Cerebellar nuclear complex (tissue), 1 donor: ENCODE data around the gene CRADD.
A peak's percentile ranks its signal among the peaks of the same experiment; 100 is the strongest.

ENCODE experiments used
- DNase-seq, 2 experiments: peaks; one replicate each; lab custom pipeline; 2025; lab: John Stamatoyannopoulos, UW

The CRADD gene

DNA sequence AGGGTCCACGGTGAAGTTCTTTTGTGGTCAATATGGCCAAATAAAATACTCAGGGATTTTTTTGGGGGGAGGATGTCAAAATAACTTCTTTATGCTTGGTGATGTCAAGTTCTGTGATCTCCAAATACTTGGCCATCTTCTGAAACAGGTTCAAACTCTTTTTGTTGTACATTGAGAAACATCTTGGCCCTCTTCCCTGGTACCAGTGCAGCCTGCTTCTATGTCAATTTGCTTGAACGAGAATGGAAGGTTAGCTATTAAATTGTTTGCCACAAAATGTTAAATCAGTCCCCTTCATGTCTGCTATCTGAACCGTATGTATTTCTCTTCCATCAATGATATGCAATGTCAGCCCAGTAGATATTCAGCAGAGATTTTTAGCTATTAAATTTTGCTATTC is 6.1 kb upstream of the CRADD start:
- DNase-seq, result no peak

DNA sequence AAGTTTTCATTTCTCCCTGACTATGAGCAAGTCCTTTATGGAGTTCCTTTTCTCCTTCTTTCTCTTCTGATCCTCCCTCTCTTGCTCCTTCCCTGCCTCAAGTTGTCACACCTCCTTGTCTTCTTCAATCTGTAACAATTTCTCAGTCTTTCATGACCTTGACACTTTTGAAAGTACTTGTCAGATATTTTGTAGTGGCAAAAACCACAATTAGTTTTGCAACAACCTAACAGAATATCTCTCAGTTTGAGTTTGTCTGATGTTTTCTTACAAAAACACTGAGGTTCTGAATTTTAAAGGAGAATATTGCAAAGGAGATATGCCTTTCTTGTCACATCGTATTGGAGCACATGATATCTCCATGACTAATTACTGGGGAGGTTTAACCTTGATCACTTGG is 4.1 kb upstream of the CRADD start:
- DNase-seq, result no peak

DNA sequence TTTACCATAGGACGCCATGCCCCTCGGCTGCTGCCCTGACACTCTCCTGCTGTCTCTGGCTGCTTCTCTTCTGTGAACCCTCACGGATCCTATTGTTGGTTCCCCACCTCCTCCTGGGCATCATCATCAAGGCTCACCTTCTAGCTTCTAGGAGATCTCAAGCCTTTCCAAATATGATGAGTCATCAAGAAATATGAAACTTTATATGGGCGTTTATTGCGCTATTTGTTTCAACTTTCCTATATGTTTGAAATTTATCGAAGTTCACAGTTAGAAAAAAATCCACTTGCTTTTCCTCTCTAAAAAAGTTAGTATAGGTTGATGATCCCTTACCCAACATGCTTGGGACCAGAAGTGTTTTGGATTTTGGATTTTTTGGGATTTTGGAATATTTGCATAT is 2.8 kb upstream of the CRADD start:
- DNase-seq, result no peak

DNA sequence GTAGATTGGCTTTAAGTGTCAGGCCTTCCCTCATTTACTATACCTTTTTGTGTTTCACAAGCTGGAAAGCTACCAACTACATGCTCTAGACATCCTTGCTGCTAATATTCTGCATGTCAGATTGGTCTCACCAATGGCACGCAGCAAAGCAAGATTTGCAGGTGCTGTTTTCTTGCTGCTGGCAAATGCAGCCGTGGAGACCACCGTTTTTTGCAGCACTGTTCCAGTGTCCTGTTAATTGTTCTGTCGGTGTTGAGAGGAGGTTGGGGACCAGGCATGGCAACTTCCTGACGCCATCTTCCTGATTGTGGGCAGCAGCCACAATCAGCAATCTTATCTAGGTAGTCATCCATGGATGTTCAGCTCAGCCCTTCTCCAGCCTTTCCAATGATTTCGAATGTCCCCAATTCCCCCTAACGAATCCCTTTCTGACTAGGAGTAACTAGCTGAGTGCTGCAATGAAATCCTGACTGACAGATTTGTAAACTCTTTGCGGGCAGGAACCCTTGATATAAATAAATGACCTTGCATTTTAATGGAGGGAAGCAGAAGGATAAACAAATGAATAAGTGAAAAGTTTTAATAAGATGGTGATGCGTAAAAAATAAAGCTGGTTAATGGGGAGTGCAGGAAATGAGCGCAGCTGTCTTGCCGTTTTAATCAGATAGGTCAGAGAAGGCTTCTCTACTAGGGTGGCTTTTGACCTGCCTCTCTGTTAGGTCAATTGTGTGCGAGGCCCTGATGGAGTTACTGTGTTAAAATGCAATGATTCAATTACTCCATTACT is 574 bp upstream of the CRADD start:
- no peak for DNase-seq

DNA sequence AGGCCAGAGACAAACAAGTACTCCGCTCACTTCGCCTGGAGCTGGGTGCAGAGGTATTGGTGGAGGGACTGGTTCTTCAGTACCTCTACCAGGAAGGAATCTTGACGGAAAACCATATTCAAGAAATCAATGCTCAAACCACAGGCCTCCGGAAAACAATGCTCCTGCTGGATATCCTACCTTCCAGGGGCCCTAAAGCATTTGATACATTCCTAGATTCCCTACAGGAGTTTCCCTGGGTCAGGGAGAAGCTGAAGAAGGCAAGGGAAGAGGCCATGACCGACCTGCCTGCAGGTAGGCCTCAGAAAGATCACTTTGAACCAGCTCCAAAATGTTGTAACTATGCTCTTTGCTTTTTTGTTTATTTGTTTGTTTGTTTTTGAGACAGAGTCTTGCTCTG is 1.6 kb downstream of the CRADD start:
- DNase-seq, result no peak

DNA sequence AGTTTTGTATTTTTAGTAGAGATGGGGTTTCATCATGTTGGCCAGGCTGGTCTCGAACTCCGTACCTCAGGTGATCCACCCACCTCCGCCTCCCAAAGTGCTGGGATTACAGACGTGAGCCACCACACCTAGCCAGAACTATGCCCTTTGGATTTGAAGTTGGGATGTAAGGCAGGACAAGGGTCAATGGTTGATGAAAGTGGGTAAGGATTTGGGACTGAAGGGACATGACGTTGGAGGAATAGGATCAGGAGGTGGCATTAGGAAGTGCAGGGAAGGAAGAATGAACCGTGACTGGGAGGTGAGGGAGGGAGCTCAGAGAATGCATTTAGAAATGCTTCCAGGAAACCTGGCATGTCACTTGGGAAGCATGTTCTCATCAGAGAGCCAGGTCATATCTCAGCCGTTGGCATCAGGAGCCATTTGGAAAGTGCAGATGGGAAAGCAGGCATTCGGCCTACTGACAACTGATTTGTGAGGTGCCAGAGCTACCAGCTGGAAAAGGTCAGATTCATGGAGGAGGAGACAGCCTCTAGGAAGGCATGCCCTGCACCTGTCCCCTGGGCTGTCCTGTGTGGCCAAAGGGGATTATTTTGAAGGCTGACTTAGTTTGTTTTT is 2.2 kb downstream of the CRADD start:
- peak in 1 of 2 experiments; percentile 48 for DNase-seq

DNA sequence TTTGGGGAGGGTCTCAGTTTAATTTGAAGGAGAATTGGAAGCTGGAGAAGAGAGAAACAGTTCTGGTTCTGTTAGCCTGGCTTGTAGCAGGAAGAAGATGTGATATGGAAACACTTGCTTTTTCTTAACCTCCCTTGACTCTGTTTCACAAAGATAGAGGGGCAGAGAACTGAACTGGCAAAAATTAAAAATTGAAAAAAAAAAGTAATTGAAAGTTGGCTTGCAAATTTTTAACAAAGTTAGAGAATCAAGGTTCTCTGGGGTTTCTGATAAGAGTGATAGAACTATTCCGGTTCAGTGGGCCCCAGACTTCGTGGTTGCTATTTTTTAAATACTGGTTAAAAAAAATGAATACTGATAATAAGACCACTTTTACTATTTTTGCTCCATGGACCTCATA is 2.8 kb downstream of the CRADD start:
- no peak for DNase-seq

DNA sequence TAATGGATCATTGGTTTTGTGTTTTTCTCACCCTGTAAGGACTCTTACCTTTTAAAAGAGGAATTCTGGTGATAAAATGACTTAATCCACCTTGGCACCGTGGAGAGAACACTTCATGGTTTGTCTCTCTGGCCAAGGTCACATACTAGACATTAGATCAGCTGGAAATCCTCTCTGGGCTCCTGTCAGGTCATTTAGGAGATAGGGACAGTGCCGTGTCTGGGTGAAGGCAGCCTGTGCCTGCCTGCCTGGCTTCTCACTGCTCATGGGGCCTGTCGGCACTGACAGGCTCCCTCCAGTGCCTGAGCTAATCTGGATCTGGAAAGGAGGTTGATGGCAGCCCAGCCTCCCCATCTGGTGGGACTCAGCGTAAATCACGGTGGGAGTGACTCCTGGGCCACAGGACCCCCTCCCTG is 5.7 kb downstream of the CRADD start:
- DNase-seq, result no peak

DNA sequence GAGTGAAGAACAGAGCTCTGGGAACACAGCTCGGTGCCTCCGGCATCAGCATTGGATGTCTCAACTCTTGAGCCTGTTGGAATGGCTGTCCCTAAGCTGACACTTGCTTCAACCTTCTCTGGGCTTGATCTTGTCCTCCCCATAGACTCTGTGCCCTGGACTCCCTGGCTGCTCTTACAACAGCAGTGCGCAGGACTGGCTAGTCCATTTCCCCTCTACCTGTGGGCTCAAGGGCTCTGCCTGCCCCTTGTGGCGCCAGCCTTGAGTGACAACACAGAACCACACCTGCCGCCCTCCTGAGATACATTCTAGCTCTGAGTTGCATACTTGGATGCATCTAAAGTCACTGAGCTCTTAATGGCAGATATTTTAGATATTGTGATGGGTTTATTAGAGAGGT is 6.2 kb downstream of the CRADD start:
- no peak for DNase-seq

DNA sequence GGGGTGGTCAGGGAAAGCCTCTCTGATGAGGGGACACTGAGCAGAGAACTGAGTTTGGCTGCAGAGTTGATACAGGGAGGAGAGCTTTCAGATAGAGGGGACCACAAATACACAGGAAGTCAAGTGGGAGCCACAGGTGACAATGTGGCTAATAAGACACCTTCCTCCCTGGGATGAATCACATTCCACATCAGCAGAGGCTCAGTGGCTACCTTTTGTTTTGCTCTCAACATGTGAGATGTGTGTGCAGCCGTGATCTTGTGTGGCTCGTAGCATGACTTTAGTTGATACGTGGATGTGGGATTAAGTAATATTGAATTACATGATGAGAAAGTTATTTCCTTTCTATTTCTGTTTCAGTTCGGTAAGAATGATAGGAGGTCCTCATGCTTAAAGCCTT is 7.5 kb downstream of the CRADD start:
- DNase-seq, result no peak

DNA sequence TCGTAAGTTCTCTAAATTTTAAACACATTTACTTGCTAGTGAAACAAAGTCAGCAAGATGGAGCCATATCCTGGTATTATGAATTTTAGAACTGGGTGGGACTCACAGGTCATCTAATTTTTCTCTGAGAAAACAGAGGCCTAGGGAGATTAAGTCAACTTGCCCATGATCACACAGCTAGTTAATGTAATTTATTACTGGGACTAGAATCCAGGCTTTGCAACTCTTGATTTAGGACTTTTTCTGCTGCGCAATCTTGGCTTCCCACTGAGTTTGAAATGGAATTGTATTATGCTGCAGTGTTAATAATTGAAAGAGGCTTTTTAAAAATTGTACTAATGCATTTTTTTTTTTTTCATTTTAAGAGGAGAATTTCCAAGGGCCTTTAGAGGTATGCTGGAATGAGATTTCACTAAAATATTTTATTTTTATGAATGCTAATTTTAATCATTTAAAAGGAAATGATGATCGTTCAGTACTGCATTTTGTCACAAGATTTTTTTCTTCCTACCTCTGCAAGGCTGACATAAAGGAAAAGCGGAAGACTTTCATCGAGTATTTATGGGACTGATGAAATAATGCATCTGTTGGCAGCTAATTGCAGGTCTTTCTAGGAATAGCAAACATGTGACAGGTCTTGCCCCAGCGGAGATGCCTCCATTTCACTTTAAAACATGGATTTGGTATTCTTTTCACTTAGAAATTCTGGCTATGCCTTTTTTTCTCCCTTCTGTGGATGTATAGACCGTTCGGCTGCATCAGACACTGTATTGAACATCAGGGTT is 9.6 kb downstream of the CRADD start:
- no peak for DNase-seq

DNA sequence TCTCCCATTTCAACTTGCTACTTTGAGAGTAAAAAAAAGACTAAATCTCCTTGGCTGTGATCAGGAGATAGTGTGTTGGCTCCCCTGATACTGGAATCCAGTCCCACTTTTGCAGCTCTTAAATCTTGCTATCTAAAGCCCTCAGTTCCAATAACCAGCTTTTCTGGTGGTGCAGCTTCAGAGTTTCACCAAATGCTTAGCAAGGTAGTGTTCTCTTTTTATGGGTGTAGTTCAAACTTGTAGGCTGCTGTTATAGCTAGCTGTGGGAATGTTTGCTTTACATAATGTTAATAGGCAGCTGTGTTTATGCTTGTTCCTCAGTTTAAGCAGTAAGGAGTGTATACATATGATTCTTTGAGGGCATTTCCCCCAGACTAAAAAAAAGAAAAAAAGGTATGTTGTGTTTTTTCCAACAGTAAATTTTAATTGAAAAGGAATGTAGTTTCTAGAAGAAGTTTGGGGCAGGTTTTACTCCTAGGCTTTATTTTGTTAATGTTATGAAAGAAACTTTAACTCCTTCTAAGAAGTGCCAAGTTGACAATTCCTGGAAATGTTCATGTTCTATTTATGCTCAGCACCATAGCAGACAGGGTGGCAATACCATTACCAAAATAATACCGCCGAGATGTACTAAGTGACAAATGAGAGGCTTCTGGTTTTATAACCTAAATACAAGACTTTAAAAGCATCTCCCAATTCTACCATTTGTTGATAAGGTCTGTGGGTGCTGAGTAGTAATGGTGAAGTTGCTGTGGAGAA is 12.1 kb downstream of the CRADD start:
- no peak for DNase-seq

DNA sequence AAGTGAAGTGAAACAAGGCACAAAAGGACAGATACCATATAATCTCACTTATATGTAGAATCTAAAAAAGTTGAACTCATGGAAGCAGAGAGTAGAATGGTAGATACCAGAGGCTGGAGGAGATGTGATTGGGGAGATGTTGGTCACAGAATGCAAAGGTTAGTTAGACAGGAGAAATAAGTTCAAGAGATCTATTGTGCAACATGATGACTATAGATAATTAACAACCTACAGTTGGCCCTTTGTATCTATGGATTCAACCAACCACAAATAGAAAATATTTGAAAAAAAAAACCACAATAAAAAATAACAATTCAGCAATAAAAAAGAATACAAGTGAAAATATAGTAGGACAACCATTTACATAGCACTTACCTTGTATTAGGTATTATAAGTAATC is 19.3 kb downstream of the CRADD start:
- no peak for DNase-seq

DNA sequence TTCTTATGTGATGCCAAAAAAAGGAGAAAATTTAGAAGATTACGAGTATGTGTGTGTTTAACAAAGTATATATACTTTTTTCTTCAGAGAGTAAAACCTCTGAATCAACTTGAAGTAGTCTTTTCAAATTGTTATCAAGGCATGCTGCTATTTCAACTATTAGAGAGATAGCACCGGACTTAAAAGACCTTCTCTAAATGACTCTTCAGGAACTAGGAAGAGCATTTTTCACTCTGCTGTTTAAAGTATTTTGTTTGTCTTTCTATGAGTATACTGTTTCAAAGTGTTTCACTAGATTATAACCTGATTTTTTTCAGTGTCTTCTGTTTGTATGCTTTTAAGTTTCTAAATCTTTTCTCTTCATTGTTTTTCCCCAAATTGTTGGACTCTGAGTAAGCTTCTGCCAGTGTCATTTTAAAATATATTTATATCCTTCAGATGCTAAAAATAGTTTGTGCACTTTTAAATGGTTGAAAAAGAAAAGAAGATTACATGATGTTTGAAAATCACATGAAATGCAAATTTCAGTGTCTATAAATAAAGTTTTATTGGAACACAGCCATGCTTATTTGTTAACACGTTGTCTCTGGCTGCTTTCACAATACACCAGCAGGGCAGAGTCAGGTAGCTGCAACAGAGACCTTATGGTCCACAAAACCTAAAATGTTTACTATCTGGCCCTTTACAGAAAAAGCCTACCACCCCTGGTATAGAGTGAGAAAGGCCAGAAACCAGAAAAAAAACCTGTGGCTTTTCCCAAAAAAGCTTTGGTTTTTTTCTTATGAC is 21.3 kb downstream of the CRADD start:
- DNase-seq, result no peak

DNA sequence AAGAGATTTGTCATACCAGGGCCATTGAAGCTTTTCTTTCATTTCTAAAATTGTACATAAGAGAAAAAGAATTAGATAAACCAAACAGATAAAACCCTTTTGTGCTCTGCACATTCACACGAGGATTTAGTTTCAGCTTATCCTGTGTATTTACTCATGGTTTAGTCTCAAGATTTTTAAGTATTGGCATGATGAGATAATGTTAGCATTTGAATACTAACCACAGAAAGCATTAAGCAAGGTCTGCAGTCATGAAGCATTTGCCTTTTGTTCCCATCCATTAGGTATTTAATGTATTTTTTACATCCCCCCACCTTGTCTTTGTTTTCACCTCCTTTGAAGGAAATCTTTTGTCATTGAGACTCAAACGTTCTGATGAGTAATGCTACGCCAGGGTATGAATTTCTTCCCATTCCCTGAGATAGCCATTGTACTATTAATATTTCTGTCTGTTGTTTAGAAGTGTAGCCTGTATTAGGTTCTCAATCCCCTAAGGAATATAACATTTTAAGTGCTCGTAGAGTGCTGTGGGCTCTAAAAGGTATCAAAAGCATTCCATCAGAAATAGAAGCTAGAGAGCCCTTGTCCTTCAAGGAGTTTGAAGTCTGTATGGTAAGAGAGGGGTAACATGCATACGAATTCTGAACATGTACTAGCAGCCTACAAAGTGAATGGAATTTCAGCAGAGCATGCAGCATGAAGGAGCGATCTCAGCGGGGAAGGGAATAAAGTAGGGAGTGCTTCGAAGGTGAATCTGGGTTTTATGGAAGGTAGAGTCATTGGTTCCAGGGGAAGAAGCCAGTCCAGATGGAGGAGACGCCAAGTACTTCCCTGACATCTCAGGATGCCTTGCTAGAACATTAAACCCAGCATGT is 22.3 kb downstream of the CRADD start:
- DNase-seq, result no peak

DNA sequence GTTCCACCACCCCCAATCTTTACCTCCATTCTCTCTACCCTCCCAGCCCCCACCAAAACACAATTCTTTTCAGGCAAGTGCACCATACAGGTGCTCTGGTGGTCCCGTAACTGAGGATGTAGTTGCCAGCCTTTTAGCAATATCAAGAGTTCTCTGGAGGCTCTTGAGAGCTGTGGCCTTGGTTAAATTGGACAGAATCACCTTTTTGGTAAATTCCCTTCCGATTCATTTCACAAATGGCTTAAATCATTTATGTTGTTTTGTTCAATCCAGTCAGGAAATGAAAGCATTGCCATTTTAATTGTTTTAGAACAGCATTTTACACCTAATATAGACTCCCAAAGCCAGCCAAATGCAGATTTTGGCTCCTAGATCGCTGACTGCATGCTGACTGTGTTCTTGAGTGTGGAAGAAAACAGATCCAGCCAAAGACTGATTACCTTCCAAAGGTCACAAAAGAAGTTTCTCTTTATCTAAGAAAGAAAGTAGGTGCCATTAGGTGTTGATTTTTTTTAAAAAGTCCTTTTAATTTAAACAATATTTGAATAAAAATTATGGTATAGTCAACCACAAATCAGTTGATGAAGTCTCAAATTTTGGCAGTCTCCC is 25.6 kb downstream of the CRADD start:
- DNase-seq, result no peak

DNA sequence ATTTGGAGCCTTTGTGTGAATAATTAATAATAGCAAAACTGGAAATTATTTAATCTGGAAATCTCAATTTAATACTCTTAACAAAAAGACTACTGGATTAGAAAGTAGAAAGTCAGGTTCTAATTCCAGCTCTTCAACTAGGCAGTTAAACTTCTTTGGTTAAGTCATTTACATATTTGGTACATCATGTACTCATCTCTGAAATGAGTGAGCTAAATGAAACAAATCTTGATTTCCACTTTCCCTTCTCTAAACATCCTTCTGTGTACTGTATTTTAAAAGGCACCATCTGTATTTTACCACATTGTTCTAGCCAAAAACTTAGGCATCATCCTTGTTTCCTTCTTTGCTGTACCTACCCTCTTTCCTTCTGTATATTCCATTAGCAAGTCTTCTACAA is 26.9 kb downstream of the CRADD start:
- DNase-seq, result no peak

DNA sequence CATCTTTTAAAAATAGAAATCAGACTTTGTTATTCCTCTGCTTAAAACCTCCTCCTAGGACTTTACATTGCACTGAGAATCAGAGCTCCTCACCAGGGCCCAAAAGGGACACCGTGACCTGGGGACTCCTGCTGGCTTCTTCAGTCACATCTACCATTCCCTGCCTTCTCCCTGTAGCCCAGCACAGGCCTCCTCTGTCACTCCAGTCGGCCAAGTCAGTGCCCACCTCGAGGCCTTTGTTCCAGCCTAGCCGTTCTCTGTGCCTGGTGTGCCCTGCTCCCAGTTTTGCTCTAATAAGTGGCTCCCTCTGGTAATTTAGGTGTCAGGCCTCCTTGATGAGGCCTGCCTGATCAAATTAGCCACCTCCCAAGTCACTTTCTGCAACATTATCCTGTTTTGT is 27.4 kb downstream of the CRADD start:
- no peak for DNase-seq

DNA sequence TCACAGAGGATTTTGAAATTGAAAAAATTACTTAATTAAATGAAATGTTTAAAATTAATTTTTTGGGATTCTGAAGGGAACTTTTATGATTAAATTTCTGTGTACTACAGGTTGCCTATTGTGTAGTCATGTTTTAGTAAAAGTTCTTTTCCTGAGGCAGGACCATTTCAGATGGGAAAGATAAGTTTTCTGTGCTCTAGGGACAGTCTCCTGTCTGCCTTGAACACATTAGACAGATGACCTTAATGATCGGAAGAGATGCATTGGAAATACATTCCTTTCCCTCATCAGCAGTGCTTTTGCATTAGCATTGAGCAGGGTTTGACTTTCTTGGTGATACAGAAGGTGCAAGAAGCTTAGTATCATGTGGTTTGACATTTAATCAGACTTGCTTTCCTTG is 28.1 kb downstream of the CRADD start:
- DNase-seq, result no peak

DNA sequence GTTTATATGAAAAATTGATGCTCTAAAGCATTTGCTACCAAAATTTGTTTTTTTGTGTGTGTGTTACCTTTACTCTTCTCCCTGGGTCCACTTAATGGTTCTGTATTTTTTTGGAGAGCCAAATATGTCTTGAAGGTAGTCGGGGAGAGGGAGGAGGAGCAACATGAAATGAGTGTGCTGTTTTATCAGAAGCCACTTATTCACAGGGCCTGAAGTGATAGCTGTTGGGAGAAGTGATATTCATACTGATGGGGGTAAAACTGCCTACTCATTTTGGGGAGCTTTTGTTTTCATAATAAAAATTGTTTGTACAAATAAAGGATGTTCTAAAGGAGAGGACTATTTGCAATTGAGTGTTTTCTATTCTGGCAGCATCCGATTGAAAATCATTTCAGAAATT is 29.2 kb downstream of the CRADD start:
- DNase-seq, result no peak
